GM18873 (cell line): Measurements from ENCODE around the gene STARD5.
A peak's percentile ranks its signal among the peaks of the same experiment; 100 is the strongest.

Experiments used
- ATAC-seq: cut with Tn5 transposase; IDR thresholded peaks from one replicate; pipeline ENCODE4 v1.9.1; 2021; ENCODE audit warnings: mild to moderate bottlenecking, moderate library complexity, moderate number of reproducible peaks; ENCODE audit not compliant: unreplicated experiment, low FRiP score

Gene STARD5

DNA sequence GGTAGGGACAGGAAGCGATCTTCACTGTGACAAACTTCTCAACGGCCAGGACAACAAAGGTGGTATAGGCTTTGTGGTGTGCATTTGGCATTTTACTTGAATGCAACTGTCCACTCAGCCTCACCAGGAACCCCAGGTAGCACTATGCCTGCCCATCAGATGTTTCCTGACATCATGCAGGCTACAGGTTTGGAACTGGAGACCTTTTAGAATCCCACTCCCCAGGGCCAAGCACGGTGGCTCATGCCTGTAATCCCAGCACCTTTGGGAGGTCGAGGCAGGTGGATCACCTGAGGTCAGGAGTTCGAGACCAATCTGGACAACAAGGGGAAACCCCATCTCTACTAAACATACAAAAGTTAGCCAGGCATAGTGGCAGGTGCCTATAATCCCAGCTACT is 9.6 kb downstream of the STARD5 start:
- no peak for ATAC-seq

DNA sequence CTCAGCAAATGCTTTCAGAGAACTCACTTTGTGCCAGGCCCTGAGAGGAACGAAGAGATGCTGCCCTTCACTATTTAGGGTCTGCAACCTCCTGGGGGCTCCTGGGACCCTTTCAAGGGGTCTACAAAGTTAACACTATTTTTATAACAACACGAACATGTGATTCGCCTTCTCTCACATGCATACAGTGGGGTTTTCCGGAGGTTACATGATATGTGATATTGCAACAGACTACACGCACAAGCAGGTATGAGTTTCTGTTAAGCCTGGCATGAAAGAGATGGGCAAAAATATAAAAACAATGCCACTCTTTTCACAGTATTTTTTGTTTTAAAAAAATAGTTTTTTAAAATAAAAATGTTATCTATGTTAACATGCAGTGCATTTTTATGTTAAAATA is 10.3 kb downstream of the STARD5 start:
- ATAC-seq: no peak

- no peak for ATAC-seq
Measured at GRCh38 chr15:81312790-81313543, 11.0 kb downstream of the STARD5 start.

DNA sequence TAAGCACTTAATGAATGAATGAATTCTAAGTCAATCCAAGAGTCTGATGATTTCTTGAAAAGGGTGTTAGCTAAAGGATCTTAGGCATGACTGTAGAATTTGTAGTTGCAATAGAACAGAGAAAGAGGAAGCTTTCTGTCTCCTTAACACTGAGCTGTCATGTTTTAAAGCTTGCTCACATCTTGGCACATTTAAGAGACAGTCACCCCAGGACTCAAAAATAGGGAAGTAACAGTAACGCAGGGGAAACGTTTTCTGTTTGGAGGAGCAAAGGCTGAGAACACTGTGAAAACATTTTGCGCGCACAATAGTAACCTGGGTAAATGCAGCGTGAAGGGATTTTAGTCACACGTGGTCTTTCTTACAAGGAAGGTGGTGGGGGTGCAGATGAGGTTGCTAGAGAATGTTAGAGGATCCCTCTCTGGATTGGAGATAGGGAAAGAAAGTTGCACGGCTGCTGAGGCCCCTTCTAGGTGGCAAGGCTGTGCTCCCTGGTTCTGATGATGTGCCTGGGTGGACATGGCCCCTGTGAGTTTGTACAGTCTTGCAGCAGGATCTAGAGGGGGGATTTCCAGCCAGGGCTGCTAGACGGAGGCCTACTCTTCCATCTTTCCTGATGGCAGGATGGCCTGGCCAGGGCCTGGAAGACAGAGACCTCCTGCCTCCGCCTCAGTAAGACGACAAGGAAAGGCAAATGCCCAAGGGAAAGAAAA is 12.0 kb downstream of the STARD5 start:
- no peak for ATAC-seq

GRCh38 chr15:81310480-81310879 is 13.5 kb downstream of the STARD5 start:
- ATAC-seq: no peak

DNA sequence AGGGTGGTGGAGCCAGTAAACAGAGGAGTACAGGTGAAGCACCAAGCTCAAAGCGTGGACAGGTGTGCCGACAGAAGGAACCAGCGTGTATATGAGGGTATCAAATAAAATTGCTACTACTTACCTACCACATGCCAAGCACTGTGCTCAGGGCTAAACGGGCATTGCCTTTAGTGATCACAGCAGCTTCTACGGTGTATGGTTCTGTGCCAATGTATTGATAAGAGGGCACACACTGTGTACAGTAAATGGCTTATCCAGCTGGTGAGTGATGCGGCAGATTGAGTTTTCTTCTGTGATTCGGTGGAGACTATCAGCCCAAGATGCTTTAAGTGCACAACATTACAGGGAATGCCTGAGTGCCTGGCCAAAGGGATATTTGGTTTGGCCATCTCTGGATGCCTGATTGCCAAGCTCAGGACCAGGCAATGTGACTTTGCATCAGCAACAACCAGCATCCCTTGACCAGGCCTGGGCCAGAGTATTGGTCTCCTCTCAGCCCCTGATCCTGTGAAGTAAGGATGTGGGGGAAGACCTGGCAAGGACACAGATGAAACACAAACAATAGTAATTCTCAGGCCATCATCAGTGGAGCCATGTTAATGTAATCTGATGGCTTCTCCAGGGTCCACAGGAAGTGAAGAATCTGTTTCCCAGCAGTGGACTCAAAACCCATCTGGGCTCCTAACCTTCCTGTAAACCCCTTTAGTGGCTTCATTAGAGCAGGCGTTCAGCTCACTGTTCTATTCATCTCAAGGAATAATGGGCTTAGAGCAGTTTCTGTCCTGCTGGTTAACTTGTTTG is 14.1 kb downstream of the STARD5 start:
- no peak for ATAC-seq

- no peak for ATAC-seq
Measured at GRCh38 chr15:81308260-81308659, 15.7 kb downstream of the STARD5 start.

- ATAC-seq: no peak
Measured at GRCh38 chr15:81304226-81304625, 19.7 kb downstream of the STARD5 start.

DNA sequence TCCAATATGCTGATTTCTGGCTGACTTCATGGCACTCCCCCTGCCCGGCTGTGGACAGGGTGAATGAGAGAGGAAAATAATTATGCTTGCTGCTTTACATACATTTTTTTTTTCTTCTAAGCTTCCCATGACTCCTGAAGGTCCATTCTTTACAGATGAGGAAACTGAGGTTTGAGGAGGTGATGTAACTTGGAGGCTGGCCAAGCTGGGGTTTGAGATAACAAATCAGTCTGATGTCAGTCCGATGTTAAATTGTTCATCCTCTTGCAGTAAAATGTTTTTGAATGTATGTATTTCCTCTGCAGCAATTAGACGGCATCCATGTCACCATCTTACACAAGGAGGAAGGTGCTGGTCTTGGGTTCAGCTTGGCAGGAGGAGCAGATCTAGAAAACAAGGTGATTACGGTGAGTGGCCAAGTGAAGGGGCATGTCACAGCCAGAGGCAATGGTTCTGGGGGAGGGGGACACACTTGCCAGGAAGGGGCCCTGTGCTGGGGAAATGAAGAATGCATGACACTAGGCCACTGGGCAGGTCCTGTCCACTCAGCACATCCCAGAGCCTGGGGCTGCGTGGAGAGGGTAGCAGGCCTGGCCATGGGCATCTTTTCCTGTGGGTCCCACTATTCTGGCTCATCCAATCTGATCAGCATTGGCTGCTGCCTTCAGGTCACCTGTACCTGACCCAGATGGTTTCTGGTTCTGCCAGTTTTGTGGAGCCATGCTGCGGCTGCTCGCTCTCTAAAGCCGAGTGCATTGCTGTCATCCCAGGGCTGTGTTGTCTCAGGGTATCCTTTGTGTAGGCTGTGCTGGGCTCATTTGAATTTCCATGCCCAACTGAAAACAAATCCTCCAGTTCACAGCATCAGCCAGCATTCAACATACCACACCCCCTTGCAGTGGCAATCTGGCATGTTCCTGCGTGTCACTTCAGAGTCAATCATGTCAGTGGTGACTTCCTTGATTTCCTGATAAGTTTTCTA is 20.4 kb downstream of the STARD5 start:
- no peak for ATAC-seq

GRCh38 chr15:81302701-81303109 is 21.2 kb downstream of the STARD5 start:
- no peak for ATAC-seq

- peak; percentile 89 for ATAC-seq
Measured at GRCh38 chr15:81301815-81302399, 22.0 kb downstream of the STARD5 start.

DNA sequence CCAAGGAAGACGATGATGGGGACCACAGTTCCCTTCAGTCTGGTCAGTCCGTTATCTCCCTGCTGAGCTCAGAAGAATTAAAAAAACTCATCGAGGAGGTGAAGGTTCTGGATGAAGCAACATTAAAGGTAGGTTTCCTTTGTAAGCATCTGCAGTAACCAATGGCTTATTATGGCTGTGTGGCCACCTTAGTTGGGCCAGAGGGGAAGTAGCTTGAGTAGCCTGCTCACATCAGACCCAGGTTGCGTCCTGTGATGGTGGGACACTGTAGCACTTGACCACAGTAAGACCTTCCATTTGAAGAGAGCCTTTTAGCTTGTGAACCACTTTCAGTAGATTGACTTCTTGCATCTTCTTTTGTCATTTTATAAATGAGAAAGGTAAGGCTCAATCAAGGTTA is 22.6 kb downstream of the STARD5 start:
- ATAC-seq: peak; percentile 1

DNA sequence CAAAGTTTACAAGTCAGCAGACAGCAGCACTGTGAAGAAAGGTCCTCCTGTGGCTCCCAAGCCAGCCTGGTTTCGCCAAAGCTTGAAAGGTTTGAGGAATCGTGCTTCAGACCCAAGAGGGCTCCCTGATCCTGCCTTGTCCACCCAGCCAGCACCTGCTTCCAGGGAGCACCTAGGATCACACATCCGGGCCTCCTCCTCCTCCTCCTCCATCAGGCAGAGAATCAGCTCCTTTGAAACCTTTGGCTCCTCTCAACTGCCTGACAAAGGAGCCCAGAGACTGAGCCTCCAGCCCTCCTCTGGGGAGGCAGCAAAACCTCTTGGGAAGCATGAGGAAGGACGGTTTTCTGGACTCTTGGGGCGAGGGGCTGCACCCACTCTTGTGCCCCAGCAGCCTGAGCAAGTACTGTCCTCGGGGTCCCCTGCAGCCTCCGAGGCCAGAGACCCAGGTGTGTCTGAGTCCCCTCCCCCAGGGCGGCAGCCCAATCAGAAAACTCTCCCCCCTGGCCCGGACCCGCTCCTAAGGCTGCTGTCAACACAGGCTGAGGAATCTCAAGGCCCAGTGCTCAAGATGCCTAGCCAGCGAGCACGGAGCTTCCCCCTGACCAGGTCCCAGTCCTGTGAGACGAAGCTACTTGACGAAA is 24.2 kb downstream of the STARD5 start:
- no peak for ATAC-seq

DNA sequence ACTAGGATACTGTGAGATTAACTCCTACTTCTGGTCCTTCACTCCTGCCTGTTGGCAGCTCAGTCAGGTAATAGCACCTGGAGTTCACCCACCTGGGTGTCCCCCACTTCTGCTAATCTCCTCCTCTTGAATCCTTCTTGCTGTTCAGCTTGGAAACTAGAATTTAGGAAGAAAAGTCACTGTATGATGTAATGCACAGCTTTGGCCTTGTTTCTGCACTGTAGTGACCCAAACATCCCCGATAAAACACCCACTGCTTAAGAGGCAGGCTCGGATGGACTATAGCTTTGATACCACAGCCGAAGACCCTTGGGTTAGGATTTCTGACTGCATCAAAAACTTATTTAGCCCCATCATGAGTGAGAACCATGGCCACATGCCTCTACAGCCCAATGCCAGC is 24.8 kb downstream of the STARD5 start:
- ATAC-seq: no peak

DNA sequence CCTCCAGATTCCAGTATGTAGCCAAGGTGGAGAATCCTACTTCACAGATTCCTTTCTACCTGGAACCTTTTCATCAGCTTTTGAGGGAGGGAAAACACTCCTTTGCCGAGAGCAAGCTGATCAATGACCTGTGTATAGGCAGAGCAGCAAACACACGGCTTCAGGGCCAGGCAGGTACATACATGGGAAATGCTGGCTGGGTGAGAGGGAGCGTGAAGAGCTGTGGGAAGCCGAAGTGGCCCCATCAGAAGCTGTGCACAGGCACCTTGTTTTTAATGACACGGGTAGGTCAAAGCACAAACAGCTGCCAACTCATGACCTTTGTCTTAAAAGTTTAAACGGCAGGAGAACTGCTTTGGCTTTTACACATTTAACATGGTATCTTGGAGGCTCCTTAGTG is 25.3 kb downstream of the STARD5 start:
- no peak for ATAC-seq

GRCh38 chr15:81297603-81298575 is 26.1 kb downstream of the STARD5 start:
- no peak for ATAC-seq

DNA sequence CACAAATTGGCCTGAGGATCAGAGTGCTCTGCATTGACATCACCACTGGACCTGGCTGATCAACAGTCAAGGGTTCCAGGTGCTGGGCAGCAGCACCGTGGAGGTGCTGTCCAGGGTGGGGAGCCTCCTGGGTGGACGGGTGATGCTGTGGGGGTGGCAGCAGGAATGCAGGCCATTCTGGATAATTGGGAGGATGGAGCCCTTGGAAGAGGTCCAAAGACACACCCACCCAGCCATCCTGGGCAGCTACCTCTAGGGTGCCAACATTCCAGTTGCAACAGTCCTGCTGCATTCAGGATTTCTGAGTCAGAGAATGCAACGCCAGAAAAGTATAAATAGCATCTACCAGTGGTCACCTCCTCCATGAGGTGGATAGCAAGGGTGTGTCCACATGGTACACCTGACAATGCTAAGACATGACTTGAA is 26.8 kb downstream of the STARD5 start:
- ATAC-seq: no peak

GRCh38 chr15:81296673-81297072 is 27.3 kb downstream of the STARD5 start:
- peak; percentile 35 for ATAC-seq
